HG02642 (cell line): Measurements from ENCODE around the gene COX20.
"Not testable (repeated sequence)": the region's sequence is repeated elsewhere in the genome, so short reads cannot be mapped to it uniquely, and the experiment has no call there.

Experiments
- ATAC-seq: cut with Tn5 transposase; IDR thresholded peaks from one replicate; pipeline ENCODE4 v1.9.1; 2021; ENCODE audit warnings: mild to moderate bottlenecking; ENCODE audit not compliant: unreplicated experiment, poor library complexity

Gene COX20

DNA sequence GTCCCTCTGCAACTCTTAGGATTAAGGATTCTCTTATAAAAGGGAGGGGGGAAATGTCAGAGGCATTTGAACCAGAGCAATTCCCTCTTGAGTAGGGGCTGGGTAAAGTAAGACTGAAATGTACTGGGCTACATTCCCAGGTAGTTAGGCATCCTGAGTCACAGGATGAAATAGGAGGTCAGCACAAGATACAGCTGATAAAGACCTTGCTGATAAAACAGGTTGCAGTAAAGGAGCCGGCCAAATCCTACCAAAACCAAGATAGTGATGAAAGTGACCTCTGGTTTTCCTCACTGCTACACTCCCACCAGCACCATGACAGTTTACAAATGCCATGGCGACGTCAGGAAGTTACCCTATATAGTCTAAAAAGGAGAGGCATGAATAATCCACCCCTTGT is 14.3 kb upstream of the COX20 start:
- ATAC-seq: no peak

GRCh38 chr1:244822878-244823277 is 12.6 kb upstream of the COX20 start:
- ATAC-seq: no peak

GRCh38 chr1:244826712-244827111 is 8.7 kb upstream of the COX20 start:
- no peak for ATAC-seq

GRCh38 chr1:244830639-244831038 is 4.8 kb upstream of the COX20 start:
- ATAC-seq: no peak

GRCh38 chr1:244833260-244833659 is 2.2 kb upstream of the COX20 start:
- not testable (repeated sequence) for ATAC-seq

- ATAC-seq: peak; percentile 3
These were observed 1.5 kb upstream of the COX20 start for GRCh38 chr1:244833734-244834542.

DNA sequence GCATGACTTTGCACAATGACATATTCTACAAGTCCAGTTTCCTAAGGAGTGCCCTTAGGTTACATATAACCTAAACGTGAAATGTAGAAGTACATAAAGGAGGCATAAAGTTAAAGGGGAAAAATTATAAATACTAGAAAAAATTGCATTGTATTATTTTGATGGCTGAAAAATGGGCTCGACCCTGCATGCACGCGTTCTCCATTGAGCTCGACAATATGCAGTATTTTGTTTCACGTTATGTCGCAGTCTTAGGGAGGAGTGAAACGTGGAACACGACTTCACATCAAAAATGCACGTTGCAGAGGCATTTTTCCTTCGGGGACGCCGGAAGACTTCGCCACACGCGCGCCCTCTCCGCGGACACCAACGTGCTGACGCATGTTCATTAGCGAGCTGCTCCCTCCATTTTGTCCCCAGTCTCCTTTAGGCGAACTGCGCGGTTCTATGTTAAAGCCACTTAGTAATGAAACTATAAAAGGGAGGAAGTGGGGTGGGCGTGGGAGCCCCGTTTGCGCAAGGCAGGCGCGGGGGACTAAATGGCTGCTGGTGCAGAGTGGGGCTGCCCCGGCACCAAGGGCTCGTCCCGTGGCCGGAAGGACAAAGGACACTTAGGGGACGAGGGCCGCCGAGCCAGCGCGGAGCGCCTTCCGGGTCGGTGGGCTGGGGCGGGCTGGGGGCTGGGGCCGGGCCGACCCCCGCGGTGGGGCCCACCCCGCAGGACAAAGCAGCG is 749 bp upstream of the COX20 start:
- peak; percentile 69 for ATAC-seq

- ATAC-seq: no peak
These were observed 670 bp downstream of the COX20 start for GRCh38 chr1:244836135-244836521.

DNA sequence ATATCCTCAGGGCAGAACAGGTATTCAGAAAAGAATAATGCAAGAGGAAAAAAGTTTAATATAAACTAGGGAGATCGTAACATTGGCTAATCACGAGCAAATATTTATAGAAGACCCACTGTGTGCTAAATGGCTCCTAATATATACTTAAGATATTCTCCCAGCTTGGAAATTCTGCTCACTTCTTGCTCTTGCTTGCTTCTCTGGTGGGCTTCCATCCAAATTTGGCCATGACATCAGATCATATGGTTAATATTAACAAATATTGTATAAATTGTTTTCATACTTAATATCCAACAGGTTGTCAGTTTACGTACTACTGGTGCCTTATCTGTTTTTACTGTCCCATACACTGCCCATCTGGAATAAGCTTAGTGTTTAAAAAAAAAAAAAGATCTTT is 1.1 kb downstream of the COX20 start:
- ATAC-seq: no peak

GRCh38 chr1:244837597-244838258 is 2.3 kb downstream of the COX20 start:
- ATAC-seq: no peak

- no peak for ATAC-seq
These were observed 4.2 kb downstream of the COX20 start for GRCh38 chr1:244839656-244840055.

- no peak for ATAC-seq
These were observed 4.8 kb downstream of the COX20 start for GRCh38 chr1:244840219-244840794.

GRCh38 chr1:244841273-244841927 is 5.9 kb downstream of the COX20 start:
- ATAC-seq: no peak

GRCh38 chr1:244843148-244843978 is 7.9 kb downstream of the COX20 start:
- no peak for ATAC-seq

- ATAC-seq: no peak
These were observed 9.0 kb downstream of the COX20 start for GRCh38 chr1:244844155-244845121.

GRCh38 chr1:244846653-244847052 is 11.2 kb downstream of the COX20 start:
- ATAC-seq: no peak

DNA sequence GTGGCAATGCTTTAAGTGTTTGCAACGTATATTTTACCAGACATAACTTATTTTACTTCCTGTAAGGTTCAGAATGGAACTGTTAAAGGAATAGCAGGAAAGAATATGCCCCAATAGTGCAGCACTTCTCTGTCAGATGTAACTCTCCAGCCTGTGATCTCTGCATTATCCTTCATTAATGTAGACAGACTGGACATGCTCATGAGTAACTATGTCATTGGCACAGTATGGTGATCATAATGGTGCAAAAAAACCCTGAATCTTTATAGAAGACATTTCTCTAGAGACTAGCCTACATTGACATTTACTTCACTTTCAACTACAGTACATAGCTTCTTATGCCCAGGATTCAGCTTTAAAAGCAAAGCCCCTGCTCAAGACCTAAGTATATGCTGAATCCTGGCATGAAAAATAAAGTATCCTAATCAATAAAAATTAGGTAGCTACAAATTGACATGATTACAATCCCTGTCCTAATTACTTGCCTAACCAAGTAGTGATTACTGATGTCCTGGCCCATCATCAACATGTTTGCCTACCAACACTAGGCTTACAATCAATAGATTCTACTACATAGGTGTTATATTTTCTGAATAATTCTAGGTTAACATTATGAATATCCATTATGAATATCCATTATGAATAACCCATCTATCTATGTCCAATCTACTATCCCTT is 13.9 kb downstream of the COX20 start:
- no peak for ATAC-seq
